H1 (cell line): ENCODE measurements around the gene RTKN. TPM values are rescaled to one million over a fixed set of nuclear protein-coding genes. Genes with fewer than 3 reads are reported as not detected.

Source experiments
- CHD7 ChIP-seq: fragments of 300-600 bp; sonication (generic); IDR thresholded peaks from 2 replicates; pipeline ENCODE4 v1.7.1; 2012; ENCODE audit warnings: low read length, moderate library complexity, mild to moderate bottlenecking, inconsistent platforms; ENCODE audit not compliant: insufficient replicate concordance
- FOSL1 ChIP-seq: IDR thresholded peaks from 2 replicates; pipeline ENCODE4 v1.6.1; 2011; ENCODE audit warnings: mild to moderate bottlenecking, low read depth, low read length, moderate library complexity; ENCODE audit not compliant: insufficient read depth
- GABPA ChIP-seq: IDR thresholded peaks from 2 replicates; pipeline ENCODE4 v1.6.1; 2011; ENCODE audit warnings: mild to moderate bottlenecking, low read length, moderate library complexity, borderline replicate concordance; ENCODE audit not compliant: insufficient read depth
- YY1 ChIP-seq: IDR thresholded peaks from 2 replicates; pipeline ENCODE4 v1.6.1; 2011; ENCODE audit warnings: low read depth, mild to moderate bottlenecking, low read length
- polyA plus RNA-seq, 7 experiments: library from polyadenylated mRNA; depleted of rRNA in 3 of 7; stranded (reverse) in 5 of 7; unstranded in 2 of 7; fragments of >200 nt in 5 of 7; fragments of 200-250 nt in 2 of 7; gene quantifications; 1 replicate in 5 of 7; 2 replicates in 1 of 7; 4 replicates in 1 of 7; pipeline versions ENCODE4 v1.2.1 to v1.2.3, GENCODE V29; 2011 to 2013; ENCODE audit warnings: missing spikeins in 2 of 7, mixed read lengths in 2 of 7
- total RNA-seq: library from RNA; stranded (reverse); fragmentation: NEBNext Ultra II Directional; extraction: Animal tissue kit (Norgen Biotek cat#: 25700); gene quantifications from 2 replicates; pipeline ENCODE4 v1.2.1, GENCODE V29; 2021

RTKN gene
- total and polyA plus RNA-seq, 2 of the 8 experiments (the other 6 are each of a cell fraction or from before 2014, with no cell fraction given) = 40.2 to 54.1 TPM

DNA sequence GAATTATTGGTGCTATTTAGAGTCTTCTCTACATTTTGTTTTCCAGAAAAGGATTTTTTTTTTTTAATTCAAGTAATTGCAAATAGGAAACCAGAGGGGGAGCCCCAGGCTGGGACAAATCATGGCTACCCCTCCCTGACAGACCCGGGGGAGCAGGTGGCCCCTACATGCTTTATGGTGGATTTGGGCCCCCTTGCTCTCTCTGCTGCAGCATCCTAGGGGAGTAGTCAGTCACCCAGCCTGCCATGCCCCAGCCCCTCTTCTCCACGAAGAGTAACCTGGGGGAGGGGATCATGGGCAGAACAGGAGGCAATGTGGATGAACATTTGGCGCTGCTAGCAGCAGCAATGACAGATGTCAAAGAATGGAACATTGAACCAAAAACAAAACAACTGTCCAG is 25.0 kb downstream of the RTKN start (continued):
- TF ChIP-seq YY1 = no peak
- no peak for TF ChIP-seq GABPA
- no peak for TF ChIP-seq CHD7
- no peak for TF ChIP-seq FOSL1
